Measurements from ENCODE around the gene CCSAP.

- no peak for TF ChIP-seq CTCF (IDR thresholded peaks at IDR 0.05)
- TF ChIP-seq POLR2A (IDR thresholded peaks at IDR 0.05), result no peak
These were observed 26.7 kb downstream of the CCSAP start for GRCh38 chr1:229316166-229316565.
